ENCODE results near the gene ATG10.
"Not testable (repeated sequence)": the region's sequence is repeated elsewhere in the genome, so short reads cannot be mapped to it uniquely, and the experiment has no call there.

The ATG10 gene

GRCh38 chr5:81971712-81972491 is at the start of gene ATG10:
TSS of gene ATG10 (plus strand) at chr5:81972023. CDS start at chr5:81987571, 15,548 bp downstream.
- DNase-seq (ENCODE audit: extremely low spot score, insufficient read length, low read depth) (peak; percentile 88), FAIRE-seq (peak; percentile 94)

GRCh38 chr5:81922854-81923279 is 49.0 kb upstream of the ATG10 start:
- no peak for FAIRE-seq
- DNase-seq (ENCODE audit: extremely low spot score, insufficient read length, low read depth): no peak

- no peak for FAIRE-seq
- DNase-seq (ENCODE audit: extremely low spot score, insufficient read length, low read depth): no peak
Observed at GRCh38 chr5:81924442-81924841, 47.4 kb upstream of the ATG10 start.

GRCh38 chr5:81925009-81925408 is 46.8 kb upstream of the ATG10 start:
- FAIRE-seq (no peak), DNase-seq (ENCODE audit: extremely low spot score, insufficient read length, low read depth) (no peak)

GRCh38 chr5:81925981-81926380 is 45.8 kb upstream of the ATG10 start:
- DNase-seq (ENCODE audit: extremely low spot score, insufficient read length, low read depth) (no peak), FAIRE-seq (no peak)

- no peak for DNase-seq (ENCODE audit: extremely low spot score, insufficient read length, low read depth)
- no peak for FAIRE-seq
Observed at GRCh38 chr5:81936066-81936465, 35.8 kb upstream of the ATG10 start.

GRCh38 chr5:81936750-81937149 is 35.1 kb upstream of the ATG10 start:
- FAIRE-seq (no peak), DNase-seq (ENCODE audit: extremely low spot score, insufficient read length, low read depth) (no peak)

GRCh38 chr5:81942746-81943145 is 29.1 kb upstream of the ATG10 start:
- DNase-seq (ENCODE audit: extremely low spot score, insufficient read length, low read depth): no peak
- FAIRE-seq: no peak

GRCh38 chr5:81948349-81948748 is 23.5 kb upstream of the ATG10 start:
- FAIRE-seq (no peak), DNase-seq (ENCODE audit: extremely low spot score, insufficient read length, low read depth) (no peak)

- FAIRE-seq: no peak
Observed at GRCh38 chr5:81949462-81949861, 22.4 kb upstream of the ATG10 start.

GRCh38 chr5:81950996-81951395 is 20.8 kb upstream of the ATG10 start:
- no peak for FAIRE-seq
- DNase-seq (ENCODE audit: extremely low spot score, insufficient read length, low read depth): no peak

More at GRCh38 chr5:81949462-81949861, 22.4 kb upstream of the ATG10 start:
- no peak for DNase-seq (ENCODE audit: extremely low spot score, insufficient read length, low read depth)

GRCh38 chr5:81954796-81955195 is 17.0 kb upstream of the ATG10 start:
- not testable (repeated sequence) for FAIRE-seq; DNase-seq (ENCODE audit: extremely low spot score, insufficient read length, low read depth)

- not testable (repeated sequence) for DNase-seq (ENCODE audit: extremely low spot score, insufficient read length, low read depth); FAIRE-seq
Observed at GRCh38 chr5:81958129-81958528, 13.7 kb upstream of the ATG10 start.

- FAIRE-seq (no peak), DNase-seq (ENCODE audit: extremely low spot score, insufficient read length, low read depth) (no peak)
Observed at GRCh38 chr5:81961651-81962440, 10.0 kb upstream of the ATG10 start.

GRCh38 chr5:81963544-81963943 is 8.3 kb upstream of the ATG10 start:
- DNase-seq (ENCODE audit: extremely low spot score, insufficient read length, low read depth) (no peak), FAIRE-seq (no peak)

GRCh38 chr5:81965524-81965923 is 6.3 kb upstream of the ATG10 start:
- no peak for DNase-seq (ENCODE audit: extremely low spot score, insufficient read length, low read depth)
- no peak for FAIRE-seq

- no peak for DNase-seq (ENCODE audit: extremely low spot score, insufficient read length, low read depth)
- FAIRE-seq: no peak
Observed at GRCh38 chr5:81969226-81969625, 2.6 kb upstream of the ATG10 start.

GRCh38 chr5:81969912-81970311 is 1.9 kb upstream of the ATG10 start:
- FAIRE-seq: no peak

GRCh38 chr5:81971111-81971711 is 612 bp upstream of the ATG10 start:
- DNase-seq (ENCODE audit: extremely low spot score, insufficient read length, low read depth) (no peak), FAIRE-seq (peak; percentile 18)

More at GRCh38 chr5:81969912-81970311, 1.9 kb upstream of the ATG10 start:
- DNase-seq (ENCODE audit: extremely low spot score, insufficient read length, low read depth): no peak

- DNase-seq (ENCODE audit: extremely low spot score, insufficient read length, low read depth) (no peak), FAIRE-seq (peak; percentile 68)
Observed at GRCh38 chr5:81972492-81972783, 615 bp downstream of the ATG10 start.

GRCh38 chr5:81980160-81980559 is 8.3 kb downstream of the ATG10 start:
- no peak for DNase-seq (ENCODE audit: extremely low spot score, insufficient read length, low read depth)
- FAIRE-seq: no peak
